Stomach (tissue), 9 donors: ENCODE measurements around the gene NDFIP1. TPM values are rescaled to one million over a fixed set of nuclear protein-coding genes. Genes with fewer than 3 reads are reported as not detected.

Source experiments
- DNase-seq, 2 donors: peaks; one replicate each; pipeline versions ENCODE4 v3.0.0 to v3.0.0-alpha.2; 2013 to 2019
- H3K27ac ChIP-seq, 5 donors: fragments of 200-600 bp in 4 of 5; sonication (generic) in 4 of 5; one replicate each; pipeline ENCODE4 v1.5.1; 2013 to 2019; ENCODE audit warnings: mild to moderate bottlenecking in 1 of 5, moderate library complexity in 1 of 5
- H3K27me3 ChIP-seq, 3 donors: fragments of 200-600 bp; sonication (generic); one replicate each; pipeline ENCODE4 v1.5.1; 2017 to 2019; ENCODE audit warnings: mixed run types in 1 of 3
- H3K36me3 ChIP-seq, 4 donors: fragments of 200-600 bp; sonication (generic); 1 replicate in 3 of 4; 2 replicates in 1 of 4; pipeline ENCODE4 v1.5.1; 2016 to 2019
- H3K4me1 ChIP-seq, 4 donors: fragments of 200-600 bp; sonication (generic); one replicate each; pipeline ENCODE4 v1.5.1; 2016 to 2019
- H3K4me3 ChIP-seq, 4 donors: fragments of 200-600 bp; sonication (generic) in 3 of 4; one replicate each; pipeline ENCODE4 v1.5.1; 2016 to 2019; ENCODE audit warnings: mild to moderate bottlenecking in 1 of 4
- H3K9me3 ChIP-seq, 4 donors: fragments of 200-600 bp; sonication (generic); one replicate each; pipeline ENCODE4 v1.5.1; 2016 to 2019
- EP300 ChIP-seq: sonication (generic); formaldehyde crosslinking; IDR thresholded peaks from one replicate; pipeline ENCODE4 v1.6.1; 2017; ENCODE audit warnings: antibody characterized with exemption
- POLR2A ChIP-seq, 4 donors: fragments of 450-650 bp; IDR thresholded peaks; one replicate each; pipeline ENCODE4 v1.6.1; 2016; ENCODE audit warnings: antibody characterized with exemption in 4 of 4, control low read depth in 2 of 4, mild to moderate bottlenecking in 1 of 4, moderate library complexity in 1 of 4
- POLR2AphosphoS5 ChIP-seq, 3 donors: sonication (generic); formaldehyde crosslinking; IDR thresholded peaks; one replicate each; pipeline ENCODE4 v1.6.1; 2016; ENCODE audit warnings: antibody characterized with exemption in 3 of 3
- WGBS, 5 donors: extraction: QIAGEN DNeasy Blood & Tissue Kit in 3 of 5; methylation state at CpG; one replicate each; pipeline versions ENCODE4 v1.1.5 to v1.1.7; 2013 to 2018; 5-methylcytosine and 5-hydroxymethylcytosine counted together
- intact Hi-C: fragments of 100-400 bp; cut with DNase I; formaldehyde crosslinking; loops from one replicate; pipeline ENCODE4 v1.15.1; 2023; ENCODE audit warnings: low total_unique reads
- polyA plus RNA-seq, 3 donors: library from polyadenylated mRNA; stranded (reverse); fragments of 200-250 nt; gene quantifications; one replicate each; pipeline ENCODE4 v1.2.3, GENCODE V29; 2013
- total RNA-seq, 5 donors: library from RNA; depleted of rRNA; stranded (reverse); fragments of >200 nt; gene quantifications; one replicate each; pipeline versions ENCODE4 v1.1.0 to v1.2.3, GENCODE V29; 2014 to 2016
- TF ChIP-seq, protein P1 (sequence below), 7 experiments: fragments of 450-650 bp in 4 of 7; fragments of 200-600 bp in 3 of 7; sonication (generic) in 3 of 7; IDR thresholded peaks; one replicate each; pipeline ENCODE4 v1.5.1; 2016 to 2019; ENCODE audit warnings: antibody characterized with exemption in 7 of 7, control low read depth in 2 of 7, mild to moderate bottlenecking in 1 of 7
- donor health status: healthy with polysubstance abuse.
- donor health status: Bipolar disorder and iron deficiency.
- donor health status: healthy.

The NDFIP1 gene
- total and polyA plus RNA-seq, 8 donors, result 20.2 to 123 (median 27.5) TPM

DNA sequence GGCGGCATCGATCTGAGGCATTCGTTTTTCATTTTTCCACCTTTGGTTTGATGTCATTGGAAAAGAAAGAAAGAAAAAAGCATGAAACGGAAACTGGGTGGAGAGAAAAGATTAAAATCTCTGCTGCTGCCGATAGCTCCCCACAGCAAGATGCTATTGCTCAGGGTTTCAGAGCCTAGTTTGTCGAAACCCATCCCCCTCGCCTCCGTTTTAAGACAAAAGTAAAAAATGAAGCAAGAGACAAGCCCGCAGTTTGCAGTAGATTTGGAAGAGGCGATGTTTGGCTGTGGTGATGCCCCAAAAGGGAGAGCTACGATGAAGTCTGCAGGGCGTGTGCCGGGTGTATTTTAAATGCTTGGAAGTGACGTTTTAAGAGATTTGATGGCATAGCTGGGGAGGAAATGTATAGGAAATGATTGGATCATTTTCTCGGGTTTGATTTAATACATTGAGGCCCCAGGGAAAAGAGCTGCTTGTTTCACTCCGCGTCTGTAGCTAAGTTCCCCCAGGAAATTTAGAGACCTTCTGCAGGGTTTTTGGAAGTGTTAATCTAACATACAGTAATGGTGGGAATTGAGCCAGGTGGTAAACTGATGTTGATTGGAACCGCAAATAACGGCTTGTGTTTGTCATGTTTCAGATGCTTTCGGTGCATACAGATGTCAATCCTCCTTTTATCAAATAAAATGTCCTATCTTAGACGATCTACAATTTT is 909 bp downstream of the NDFIP1 start:
- H3K4me1 ChIP-seq, result peaks cover 14 to 41% (median 28%) of the 10 kb centered on the region in 4 donors
- H3K9me3 ChIP-seq, result no peaks in the 10 kb centered on the region
- intact Hi-C loops, result no loop called here
- no peak for TF ChIP-seq EP300
- TF ChIP-seq, protein P1, sequence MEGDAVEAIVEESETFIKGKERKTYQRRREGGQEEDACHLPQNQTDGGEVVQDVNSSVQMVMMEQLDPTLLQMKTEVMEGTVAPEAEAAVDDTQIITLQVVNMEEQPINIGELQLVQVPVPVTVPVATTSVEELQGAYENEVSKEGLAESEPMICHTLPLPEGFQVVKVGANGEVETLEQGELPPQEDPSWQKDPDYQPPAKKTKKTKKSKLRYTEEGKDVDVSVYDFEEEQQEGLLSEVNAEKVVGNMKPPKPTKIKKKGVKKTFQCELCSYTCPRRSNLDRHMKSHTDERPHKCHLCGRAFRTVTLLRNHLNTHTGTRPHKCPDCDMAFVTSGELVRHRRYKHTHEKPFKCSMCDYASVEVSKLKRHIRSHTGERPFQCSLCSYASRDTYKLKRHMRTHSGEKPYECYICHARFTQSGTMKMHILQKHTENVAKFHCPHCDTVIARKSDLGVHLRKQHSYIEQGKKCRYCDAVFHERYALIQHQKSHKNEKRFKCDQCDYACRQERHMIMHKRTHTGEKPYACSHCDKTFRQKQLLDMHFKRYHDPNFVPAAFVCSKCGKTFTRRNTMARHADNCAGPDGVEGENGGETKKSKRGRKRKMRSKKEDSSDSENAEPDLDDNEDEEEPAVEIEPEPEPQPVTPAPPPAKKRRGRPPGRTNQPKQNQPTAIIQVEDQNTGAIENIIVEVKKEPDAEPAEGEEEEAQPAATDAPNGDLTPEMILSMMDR (IDR thresholded peaks at IDR 0.05), result no peak
- WGBS, 5 donors, result 0 to 2% (median 0%) methylated on average over 21 of the region's 21 CpGs
- DNase-seq, result peak in 1 of 2 donors; percentile 71
- H3K36me3 ChIP-seq, result no peaks in the 10 kb centered on the region
- peak overlapping the region; percentile 57 to 90 (median 82) for H3K4me3 ChIP-seq
- peak overlapping the region; percentile 96 to 100 (median 99) for H3K27ac ChIP-seq
- H3K27me3 ChIP-seq, result no peaks in the 10 kb centered on the region

DNA sequence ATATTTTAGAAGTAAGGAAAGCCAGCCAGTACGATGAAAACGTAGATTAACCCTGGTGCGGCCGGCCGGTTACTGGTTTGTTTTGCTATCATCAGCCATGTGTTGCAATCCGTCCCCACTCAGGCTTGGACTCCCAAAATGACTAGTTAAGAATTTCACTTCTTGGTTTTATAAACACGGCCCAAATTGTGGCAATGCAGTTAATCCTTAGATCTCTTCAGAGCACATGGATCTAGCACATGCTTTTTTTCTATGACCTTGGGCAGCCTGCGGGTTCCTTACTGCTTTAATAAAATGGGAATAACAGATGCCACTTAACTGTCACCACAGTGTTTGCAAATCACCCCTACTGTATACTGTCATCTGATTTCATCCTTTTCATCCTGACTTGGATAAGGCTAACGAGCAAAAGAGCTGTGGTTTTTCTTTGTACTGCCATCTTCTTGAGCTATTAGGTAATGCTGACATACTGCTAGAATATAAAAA is 1.5 kb downstream of the NDFIP1 start:
- DNase-seq, result peak in 1 of 2 donors; percentile 43
- no peaks in the 10 kb centered on the region for H3K9me3 ChIP-seq
- 2% methylated on average over 9 of the region's 9 CpGs for WGBS, 5 donors
- peak in 1 of 3 donors; percentile 32 for TF ChIP-seq POLR2AphosphoS5 (IDR thresholded peaks at IDR 0.05)
- TF ChIP-seq, protein P1 (IDR thresholded peaks at IDR 0.05), result no peak
- intact Hi-C loops, result no loop called here
- peaks cover 14 to 46% (median 31%) of the 10 kb centered on the region in 4 donors for H3K4me1 ChIP-seq
- no peaks in the 10 kb centered on the region for H3K36me3 ChIP-seq
- H3K27me3 ChIP-seq, result no peaks in the 10 kb centered on the region
- peak overlapping the region; percentile 57 to 90 (median 82) for H3K4me3 ChIP-seq
- peak overlapping the region; percentile 96 to 100 (median 99) for H3K27ac ChIP-seq

DNA sequence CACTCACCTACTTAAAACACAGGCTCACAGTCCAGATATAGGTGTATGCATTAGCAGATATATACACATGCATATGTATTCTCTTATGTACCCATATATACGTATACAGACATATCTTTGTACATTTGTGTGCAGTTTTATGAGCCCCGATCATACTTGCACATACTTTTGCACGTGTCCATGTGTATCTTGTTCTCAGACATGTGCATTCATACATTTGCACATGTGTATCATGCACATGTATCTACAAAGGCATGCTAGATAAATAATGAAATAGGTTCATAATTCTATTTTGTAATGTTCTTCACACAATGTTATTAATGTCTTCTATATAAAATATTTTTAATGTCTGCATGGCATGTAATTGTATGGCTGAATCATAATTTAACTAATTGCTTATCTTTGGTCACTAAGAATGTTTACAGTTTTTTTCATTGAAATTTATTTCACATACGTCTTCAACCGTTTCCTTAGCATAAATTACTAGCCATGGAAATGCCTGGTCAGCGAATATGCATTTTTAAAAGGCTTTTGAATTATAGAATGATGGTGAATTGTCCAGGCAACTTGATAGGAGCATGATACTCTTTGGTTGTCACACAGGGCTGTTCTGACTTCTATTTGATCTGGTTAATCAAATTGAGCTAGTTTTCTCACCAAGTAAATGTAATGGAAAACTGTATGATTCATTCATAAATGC is 2.6 kb downstream of the NDFIP1 start:
- DNase-seq, result no peak
- peaks cover 14 to 56% (median 36%) of the 10 kb centered on the region in 4 donors for H3K4me1 ChIP-seq
- no peaks in the 10 kb centered on the region for H3K9me3 ChIP-seq
- peak overlapping the region in 3 of 4 donors; percentile 57 to 85 (median 79) for H3K4me3 ChIP-seq
- H3K27ac ChIP-seq, result peak overlapping the region in 1 of 5 donors; percentile 100
- intact Hi-C loops, result no loop called here
- no peaks in the 10 kb centered on the region for H3K36me3 ChIP-seq
- WGBS, 5 donors, result 41 to 58% (median 50%) methylated on average over 6 of the region's 6 CpGs
- no peak for TF ChIP-seq EP300
- TF ChIP-seq, protein P1 (IDR thresholded peaks at IDR 0.05), result no peak
- TF ChIP-seq POLR2A (IDR thresholded peaks at IDR 0.05), result no peak
- TF ChIP-seq POLR2AphosphoS5 (IDR thresholded peaks at IDR 0.05), result no peak
- no peaks in the 10 kb centered on the region for H3K27me3 ChIP-seq

DNA sequence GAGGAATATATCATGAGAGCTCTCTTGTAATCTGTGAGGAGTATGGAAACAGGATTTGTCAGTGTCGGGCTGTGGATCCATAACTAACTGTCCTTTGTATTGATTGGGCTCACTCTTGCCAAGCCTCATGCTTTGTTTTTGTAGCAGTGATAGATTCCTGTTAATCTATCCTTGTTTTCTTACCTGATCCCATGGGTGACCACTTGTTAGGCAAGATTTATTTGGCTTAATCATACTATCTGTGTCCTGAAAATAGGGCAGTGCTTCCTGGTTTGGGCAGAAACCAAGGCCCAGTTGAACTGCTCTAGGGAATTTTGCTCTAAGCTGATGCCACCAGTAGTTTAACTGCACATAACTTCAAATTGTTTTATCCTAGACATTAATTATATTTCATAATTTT is 6.1 kb downstream of the NDFIP1 start:
- no peak overlapping the region for H3K4me3 ChIP-seq
- no peaks in the 10 kb centered on the region for H3K27me3 ChIP-seq
- no peak for DNase-seq
- TF ChIP-seq EP300 (no peak), POLR2AphosphoS5 (IDR thresholded peaks at IDR 0.05) (no peak), POLR2A (IDR thresholded peaks at IDR 0.05) (no peak)
- TF ChIP-seq, protein P1 (IDR thresholded peaks at IDR 0.05), result no peak
- intact Hi-C loops, result no loop called here
- H3K9me3 ChIP-seq, result no peaks in the 10 kb centered on the region
- no peaks in the 10 kb centered on the region for H3K36me3 ChIP-seq
- 88 to 100% (median 100%) methylated on average over 1 of the region's 1 CpG for WGBS, 5 donors
- no peak overlapping the region for H3K27ac ChIP-seq
- peaks cover 31 to 86% (median 59%) of the 10 kb centered on the region in 4 donors for H3K4me1 ChIP-seq
